Caco-2 (cell line): ENCODE measurements around the gene MSL1. TPM values are rescaled to one million over a fixed set of nuclear protein-coding genes. Genes with fewer than 3 reads are reported as not detected.
A peak's percentile ranks its signal among the peaks of the same experiment; 100 is the strongest.

Experiments used
- BruUV-seq: library from RNA; stranded (reverse); fragments of 400-500 nt; replicated peaks from 2 replicates; lab custom pipeline; 2021; lab: Mats Ljungman, UMichigan
- CTCF ChIA-PET: fragments of 300-600 bp; sonication (Branson Sonifier 250); formaldehyde crosslinking; loops from one replicate; lab custom pipeline; 2022; ENCODE audit warnings: antibody characterized with exemption; lab: Charles Lee
- POLR2A ChIA-PET: fragments of 300-600 bp; sonication (Branson Sonifier 250); formaldehyde crosslinking; loops from one replicate; lab custom pipeline; 2022; ENCODE audit warnings: antibody characterized with exemption; lab: Charles Lee
- DNase-seq, 2 experiments: peaks; one replicate each; pipeline versions ENCODE4 v3.0.0 to v3.0.0-alpha.2; 2020 to 2022
- H3K27me3 ChIP-seq: replicated peaks from 2 replicates; pipeline ENCODE4 v1.6.0; 2011; ENCODE audit warnings: low read length; ENCODE audit not compliant: control insufficient read depth, insufficient read depth
- H3K36me3 ChIP-seq: 2 replicates; pipeline ENCODE4 v1.5.1; 2011; ENCODE audit warnings: low read length; ENCODE audit not compliant: control insufficient read depth, insufficient read depth
- H3K4me1 ChIP-seq: fragments of 250-450 bp; sonication (Bioruptor Pico); 2 replicates; pipeline ENCODE4 v1.5.1; 2020; ENCODE audit warnings: mild to moderate bottlenecking
- H3K4me3 ChIP-seq: 2 replicates; pipeline ENCODE4 v1.5.1; 2011; ENCODE audit warnings: low read depth, mild to moderate bottlenecking, control low read depth, low read length
- H3K9me3 ChIP-seq: fragments of 250-450 bp; sonication (Bioruptor Pico); 2 replicates; pipeline ENCODE4 v1.5.1; 2020; ENCODE audit warnings: mild to moderate bottlenecking, moderate library complexity
- H3K27ac Mint-ChIP-seq: one replicate; pipeline ENCODE4 v1.8.0; 2022; ENCODE audit warnings: mixed read lengths; ENCODE audit not compliant: unreplicated experiment
- H3K27me3 Mint-ChIP-seq: one replicate; pipeline ENCODE4 v1.8.0; 2022; ENCODE audit warnings: mixed read lengths; ENCODE audit not compliant: insufficient read depth, unreplicated experiment
- H3K36me3 Mint-ChIP-seq: one replicate; pipeline ENCODE4 v1.8.0; 2022; ENCODE audit warnings: mild to moderate bottlenecking, mixed read lengths; ENCODE audit not compliant: insufficient read depth, unreplicated experiment
- H3K4me1 Mint-ChIP-seq: one replicate; pipeline ENCODE4 v1.8.0; 2022; ENCODE audit warnings: low read depth, mixed read lengths; ENCODE audit not compliant: unreplicated experiment
- H3K4me3 Mint-ChIP-seq: one replicate; pipeline ENCODE4 v1.8.0; 2022; ENCODE audit warnings: mild to moderate bottlenecking, moderate library complexity, mixed read lengths; ENCODE audit not compliant: unreplicated experiment
- H3K9me3 Mint-ChIP-seq: one replicate; pipeline ENCODE4 v1.8.0; 2022; ENCODE audit warnings: mixed read lengths; ENCODE audit not compliant: unreplicated experiment
- CTCF ChIP-seq, 2 experiments: fragments of 200-600 bp in 1 of 2; IDR thresholded peaks; 1 replicate in 1 of 2; 2 replicates in 1 of 2; pipeline versions ENCODE4 v1.5.1 to v1.8.0; 2011 to 2022; ENCODE audit warnings: antibody characterized with exemption in 1 of 2, control low read depth in 1 of 2, inconsistent platforms in 1 of 2, low read depth in 1 of 2, low read length in 1 of 2, mild to moderate bottlenecking in 1 of 2, moderate library complexity in 1 of 2; ENCODE audit not compliant: insufficient read depth in 1 of 2, severe bottlenecking in 1 of 2, unreplicated experiment in 1 of 2
- intact Hi-C: fragments of 100-400 bp; cut with micrococcal nuclease; formaldehyde crosslinking; loops from one replicate; pipeline ENCODE4 v1.10.0; 2022; ENCODE audit not compliant: unreplicated experiment
- total RNA-seq: library from RNA; stranded (reverse); gene quantifications from 2 replicates; pipeline ENCODE4 v1.2.3, GENCODE V29; 2022

MSL1 gene
- total RNA-seq, 1 experiment from 2014 or later = 82.6 TPM

- no peak for TF ChIP-seq CTCF (IDR thresholded peaks at IDR 0.05; ENCODE audit: insufficient read depth in 1 of 2, low read depth in 1 of 2, low read length in 1 of 2, severe bottlenecking in 1 of 2, unreplicated experiment in 1 of 2)
- BruUV-seq = no TSS peak
- Mint-ChIP-seq H3K4me3 (no peak overlapping the region), H3K4me1 (peaks cover 7% of the 10 kb centered on the region), H3K27ac (no peak overlapping the region), H3K9me3 (no peaks in the 10 kb centered on the region), H3K36me3 (peaks cover 51% of the 10 kb centered on the region), H3K27me3 (no peaks in the 10 kb centered on the region)
- Histone ChIP-seq H3K27me3 (no peaks in the 10 kb centered on the region), H3K4me3 (no peak overlapping the region), H3K36me3 (no peaks in the 10 kb centered on the region; the same call in 1 of the 2 replicates), H3K9me3 (no peaks in the 10 kb centered on the region), H3K4me1 (no peaks in the 10 kb centered on the region)
- POLR2A ChIA-PET = interaction anchor here (0.5 kb wide), 1 partner anchor 15 kb away, joined by 6 read pairs; no protein-coding TSS in a partner anchor
- CTCF ChIA-PET = interaction anchor here (0.9 to 1.1 kb wide), 3 partner anchors 10 to 83 kb away, joined by 3 to 4 read pairs (median 3); no protein-coding TSS in a partner anchor
- intact Hi-C loops = no loop called here
- no peak for DNase-seq
These were observed 36.8 kb downstream of the MSL1 start for GRCh38 chr17:40158438-40159013.

- Histone ChIP-seq H3K9me3 (no peaks in the 10 kb centered on the region), H3K4me1 (no peaks in the 10 kb centered on the region), H3K4me3 (no peak overlapping the region), H3K27me3 (no peaks in the 10 kb centered on the region), H3K36me3 (no peaks in the 10 kb centered on the region; the same call in 1 of the 2 replicates)
- ChIA-PET CTCF (interaction anchor here (1.1 kb wide), 1 partner anchor 9 kb away, joined by 4 read pairs; no protein-coding TSS in a partner anchor), POLR2A (no interaction called here)
- Mint-ChIP-seq H3K4me1 (peaks cover 7% of the 10 kb centered on the region), H3K9me3 (no peaks in the 10 kb centered on the region), H3K36me3 (peaks cover 51% of the 10 kb centered on the region), H3K27ac (no peak overlapping the region), H3K27me3 (no peaks in the 10 kb centered on the region), H3K4me3 (no peak overlapping the region)
- intact Hi-C loops = no loop called here
- no peak for DNase-seq
- TF ChIP-seq CTCF (IDR thresholded peaks at IDR 0.05; ENCODE audit: insufficient read depth in 1 of 2, low read depth in 1 of 2, low read length in 1 of 2, severe bottlenecking in 1 of 2, unreplicated experiment in 1 of 2) = no peak
- no TSS peak for BruUV-seq
These were observed 37.7 kb downstream of the MSL1 start for GRCh38 chr17:40159456-40159855.

- peaks cover 7% of the 10 kb centered on the region for H3K4me1 ChIP-seq
- CTCF ChIA-PET = interaction anchor here (0.5 to 3.2 kb wide), 24 partner anchors 9 to 208 kb away, joined by 3 to 67 read pairs (median 4); partner anchors contain the start of genes CASC3, MED24, NR1D1 and RAPGEFL1
- H3K4me3 Mint-ChIP-seq = peak overlapping the region; percentile 22
- H3K4me3 ChIP-seq = no peak overlapping the region
- peaks cover 23% of the 10 kb centered on the region for H3K4me1 Mint-ChIP-seq
- no peaks in the 10 kb centered on the region for H3K27me3 ChIP-seq
- no peaks in the 10 kb centered on the region for H3K9me3 ChIP-seq
- no peaks in the 10 kb centered on the region for H3K27me3 Mint-ChIP-seq
- DNase-seq = no peak
- H3K36me3 ChIP-seq = peaks cover 8% of the 10 kb centered on the region; the same call in 1 of the 2 replicates
- intact Hi-C loops = loop anchor here (1.0 kb wide), 2 partner anchors 54 to 154 kb away; no protein-coding TSS in a partner anchor
- no TSS peak for BruUV-seq
- TF ChIP-seq CTCF (IDR thresholded peaks at IDR 0.05; ENCODE audit: insufficient read depth in 1 of 2, low read depth in 1 of 2, low read length in 1 of 2, severe bottlenecking in 1 of 2, unreplicated experiment in 1 of 2) = no peak
- H3K36me3 Mint-ChIP-seq = peaks cover 99% of the 10 kb centered on the region
- POLR2A ChIA-PET = interaction anchor here (1.0 to 1.4 kb wide), 3 partner anchors 20 to 67 kb away, joined by 3 to 13 read pairs (median 4); no protein-coding TSS in a partner anchor
- no peaks in the 10 kb centered on the region for H3K9me3 Mint-ChIP-seq
- peak overlapping the region; percentile 87 for H3K27ac Mint-ChIP-seq
These were observed 46.0 kb downstream of the MSL1 start for GRCh38 chr17:40167685-40168261.
